GM20431 (cell line): Measurements from ENCODE around the gene KCMF1.
"Not testable (repeated sequence)": the region's sequence is repeated elsewhere in the genome, so short reads cannot be mapped to it uniquely, and the experiment has no call there.

Source experiments
- in situ Hi-C: fragments of 300-500 bp; cut with MseI, MboI; formaldehyde crosslinking; loops from one replicate; pipeline ENCODE4 v1.15.0; 2020; ENCODE audit warnings: low sequenced_read_pairs; ENCODE audit not compliant: unreplicated experiment

KCMF1 gene

GRCh38 chr2:84970868-84971509 is at the start of gene KCMF1:
TSS of gene KCMF1 (plus strand) at chr2:84971161. CDS start at chr2:84971452, 291 bp downstream.
- in situ Hi-C loops, result no loop called here

GRCh38 chr2:84923009-84923408 is 48.0 kb upstream of the KCMF1 start:
- in situ Hi-C loops, result loop anchor here (10.0 kb wide), 1 partner anchor 48 kb away; no protein-coding TSS in a partner anchor

DNA sequence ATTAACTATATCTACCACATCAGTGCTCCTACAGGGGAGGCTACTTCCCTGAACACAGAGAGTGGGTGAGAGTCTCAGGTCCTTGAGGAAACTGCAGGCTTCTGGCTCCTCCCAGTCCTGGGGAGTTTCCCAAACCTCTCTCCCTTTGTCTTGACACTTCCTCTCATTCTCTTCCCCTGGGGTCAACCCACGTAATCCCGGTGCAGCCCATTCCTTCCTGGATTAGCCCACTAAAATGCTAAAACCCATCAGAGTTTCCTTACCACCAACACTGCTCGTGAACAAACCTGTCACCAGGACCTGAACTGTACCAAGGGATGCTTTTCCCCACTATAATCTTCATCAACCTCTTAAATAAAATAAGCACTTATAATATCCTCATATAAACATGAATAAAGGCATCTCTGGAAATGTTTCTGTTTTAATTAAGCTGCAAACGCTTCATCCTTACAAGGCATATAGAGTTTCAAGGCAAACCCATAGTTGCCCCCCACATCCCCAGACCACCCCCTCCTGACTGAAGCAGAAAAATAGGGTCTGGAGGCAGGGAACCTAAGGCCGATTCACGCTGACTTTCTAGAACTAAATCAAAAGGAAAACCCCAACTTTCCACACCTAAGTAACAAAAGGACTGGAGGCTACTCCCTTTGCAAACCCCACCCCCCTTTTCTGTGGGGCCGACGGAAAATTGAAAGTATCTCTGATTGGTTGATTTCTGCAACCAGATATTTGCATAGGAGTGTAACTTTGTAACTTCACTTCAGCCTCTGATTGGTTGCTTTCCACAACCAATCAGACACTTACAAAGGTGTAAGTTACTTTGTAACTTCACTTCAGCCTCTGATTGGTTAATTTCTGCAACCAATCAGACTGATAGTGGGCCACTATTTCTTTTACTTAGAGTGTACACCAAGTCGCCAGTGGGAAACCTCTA is 46.5 kb upstream of the KCMF1 start:
- in situ Hi-C loops, result loop anchor here (10.0 kb wide), 1 partner anchor 50 kb away; no protein-coding TSS in a partner anchor

DNA sequence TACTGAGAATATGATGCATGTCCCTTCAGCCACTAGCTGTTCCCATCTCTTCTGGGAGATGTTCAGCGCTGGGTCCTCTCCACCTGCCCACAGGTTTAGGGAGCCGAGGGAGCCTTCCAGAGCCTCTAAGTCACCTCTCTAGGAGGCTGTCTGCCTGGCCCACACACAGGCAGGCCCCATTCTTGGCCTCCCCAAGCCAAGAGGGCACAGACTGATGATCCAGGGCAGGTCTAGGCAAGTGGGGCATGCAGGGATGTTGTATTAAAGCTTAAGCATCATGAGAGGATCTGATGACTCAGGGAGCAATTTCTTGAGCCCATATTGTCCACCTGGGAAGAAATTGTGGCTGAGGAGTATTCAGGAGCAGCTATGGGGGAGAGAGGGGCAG is 45.6 kb upstream of the KCMF1 start:
- in situ Hi-C loops, result loop anchor here (10.0 kb wide), 1 partner anchor 51 kb away; no protein-coding TSS in a partner anchor

- in situ Hi-C loops, result loop anchor here (10.0 kb wide), 1 partner anchor 51 kb away; no protein-coding TSS in a partner anchor
Measured at GRCh38 chr2:84925724-84926376, 45.1 kb upstream of the KCMF1 start.

GRCh38 chr2:84927275-84927627 is 43.7 kb upstream of the KCMF1 start:
- in situ Hi-C loops, result loop anchor here (10.0 kb wide), 1 partner anchor 52 kb away; no protein-coding TSS in a partner anchor

DNA sequence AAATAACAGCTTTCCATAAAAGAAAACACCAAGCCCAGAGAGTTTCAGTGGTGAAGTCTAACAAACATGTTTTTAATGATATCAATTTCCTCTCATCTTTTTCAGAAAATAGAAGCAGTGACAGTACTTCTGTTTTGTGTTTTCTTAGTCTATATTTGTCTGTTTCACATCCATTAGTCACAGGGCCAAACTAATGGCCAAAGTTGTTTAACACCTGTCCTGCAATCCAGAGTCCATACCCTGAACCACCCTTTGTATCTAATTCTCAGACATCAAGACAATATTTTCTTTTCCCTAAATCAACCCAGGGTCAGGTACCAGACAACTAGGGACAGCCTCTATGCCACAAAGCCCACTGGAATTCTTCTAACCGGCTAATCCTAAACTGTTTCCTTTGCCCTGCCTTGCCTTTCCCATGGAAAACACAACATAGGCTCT is 39.6 kb upstream of the KCMF1 start:
- in situ Hi-C loops, result no loop called here

- in situ Hi-C loops, result no loop called here
Measured at GRCh38 chr2:84938194-84938879, 32.6 kb upstream of the KCMF1 start.

- in situ Hi-C loops, result no loop called here
Measured at GRCh38 chr2:84939426-84940087, 31.4 kb upstream of the KCMF1 start.

GRCh38 chr2:84940088-84940470 is 30.9 kb upstream of the KCMF1 start:
- in situ Hi-C loops, result no loop called here

- in situ Hi-C loops, result no loop called here
Measured at GRCh38 chr2:84940831-84941412, 30.0 kb upstream of the KCMF1 start.

DNA sequence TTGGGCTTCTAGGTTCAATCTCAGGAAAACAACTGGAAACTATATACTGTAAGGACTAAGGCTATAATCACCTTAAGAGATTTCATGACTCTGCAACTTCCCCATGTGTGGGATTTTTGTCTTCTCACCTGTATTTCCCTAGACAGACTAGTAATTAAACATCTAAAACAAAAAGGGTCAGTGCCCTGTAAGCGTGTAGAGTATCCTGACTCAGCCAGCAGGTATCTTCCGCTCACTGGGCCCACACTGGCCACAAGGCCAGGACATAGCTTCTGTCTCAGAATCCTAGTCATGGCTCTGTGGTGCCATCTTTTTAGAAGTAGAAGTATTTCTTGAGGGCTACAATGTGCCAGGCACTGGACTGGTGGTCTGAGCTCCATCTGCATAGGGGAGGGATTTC is 28.8 kb upstream of the KCMF1 start:
- in situ Hi-C loops, result no loop called here

- in situ Hi-C loops, result no loop called here
Measured at GRCh38 chr2:84942964-84943421, 28.0 kb upstream of the KCMF1 start.

GRCh38 chr2:84944295-84944909 is 26.6 kb upstream of the KCMF1 start:
- in situ Hi-C loops, result no loop called here

DNA sequence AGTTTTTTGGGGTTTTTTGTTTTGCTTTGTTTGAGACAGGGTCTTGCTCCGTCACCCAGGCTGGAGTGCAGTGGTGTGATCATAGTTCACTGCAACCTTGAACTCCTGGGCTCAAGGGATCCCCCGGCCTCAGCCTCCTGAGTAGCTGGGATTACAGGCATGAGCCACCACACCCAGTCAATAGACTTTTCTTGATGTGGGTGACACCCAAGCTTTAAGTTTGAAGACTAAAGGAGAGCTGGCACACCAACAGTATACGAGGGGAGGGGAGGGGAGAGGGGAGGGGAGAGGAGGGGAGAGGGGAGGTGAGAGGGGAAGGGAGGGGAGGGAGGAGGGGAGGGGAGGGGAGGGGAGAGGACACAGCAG is 25.1 kb upstream of the KCMF1 start:
- in situ Hi-C loops, result not testable (repeated sequence)

GRCh38 chr2:84946204-84947009 is 24.6 kb upstream of the KCMF1 start:
- in situ Hi-C loops, result no loop called here

DNA sequence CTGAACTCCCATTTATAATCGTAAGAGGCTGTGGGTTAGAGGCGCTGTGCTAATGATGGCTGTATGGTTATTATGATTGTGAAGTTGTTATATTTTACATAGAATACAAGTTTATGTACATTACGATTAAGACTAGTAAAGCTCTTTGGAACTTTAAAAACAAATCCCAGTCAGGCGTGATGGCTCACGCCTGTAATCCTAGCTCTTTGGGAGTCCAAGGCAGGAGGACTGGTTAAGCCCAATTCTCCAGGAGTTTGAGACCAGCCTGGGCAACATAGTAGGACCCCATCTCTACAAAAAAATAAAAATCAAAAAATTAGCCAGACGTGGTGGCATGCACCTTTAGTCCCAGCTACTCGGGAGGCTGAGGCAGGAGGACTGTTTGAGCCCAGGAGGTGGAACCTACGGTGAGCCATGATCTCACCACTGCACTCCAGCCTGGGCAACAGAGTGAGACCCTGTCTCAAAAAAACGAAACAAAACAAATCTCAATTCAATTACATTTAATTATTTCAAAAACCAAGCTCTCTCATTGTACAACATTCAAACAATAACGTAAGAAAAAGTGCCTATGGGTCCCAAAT is 23.9 kb upstream of the KCMF1 start:
- in situ Hi-C loops, result no loop called here

DNA sequence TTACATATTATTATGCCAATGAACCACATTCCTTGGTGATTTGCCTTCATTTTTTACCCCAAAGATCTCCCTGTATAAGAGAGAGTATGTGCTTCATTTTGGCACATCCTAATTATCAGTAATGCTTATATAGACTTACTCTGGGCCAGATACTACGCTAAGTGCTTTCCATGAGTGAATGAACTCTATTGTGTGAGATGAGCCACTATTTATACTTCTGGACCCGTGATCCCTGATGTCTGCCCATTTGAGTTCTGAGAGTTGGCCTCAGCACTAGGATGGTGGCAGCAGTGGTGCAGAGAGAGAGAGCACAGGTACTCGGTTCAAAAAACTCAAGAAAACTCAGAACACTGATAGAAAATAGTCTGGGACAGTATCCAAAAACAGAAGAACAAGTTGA is 17.4 kb upstream of the KCMF1 start:
- in situ Hi-C loops, result no loop called here
